Lung (tissue), 12 donors: Measurements from ENCODE around the gene TIMM10. TPM values are rescaled to one million over a fixed set of nuclear protein-coding genes. Genes with fewer than 3 reads are reported as not detected.

Experiments
- ATAC-seq: fragments of 200-7000 bp; cut with Tn5 transposase; one replicate; pipeline ENCODE4 v1.9.1; 2020; ENCODE audit warnings: moderate number of reproducible peaks; ENCODE audit not compliant: insufficient read depth, low FRiP score
- DNase-seq, 3 donors: peaks; one replicate each; pipeline ENCODE4 v3.0.0-alpha.2; 2013 to 2017
- H3K27ac ChIP-seq, 2 donors: one replicate each; pipeline ENCODE4 v1.5.1; 2013; ENCODE audit warnings: mild to moderate bottlenecking in 2 of 2, moderate library complexity in 2 of 2, control low read depth in 1 of 2, inconsistent platforms in 1 of 2, low read depth in 1 of 2, low read length in 1 of 2
- H3K27me3 ChIP-seq, 3 donors: one replicate each; pipeline ENCODE4 v1.5.1; 2013; ENCODE audit warnings: low read length in 2 of 3; ENCODE audit not compliant: control insufficient read depth in 3 of 3, insufficient read depth in 3 of 3
- H3K36me3 ChIP-seq, 4 donors: one replicate each; pipeline ENCODE4 v1.5.1; 2013; ENCODE audit warnings: low read length in 4 of 4, mild to moderate bottlenecking in 1 of 4, moderate library complexity in 1 of 4; ENCODE audit not compliant: control insufficient read depth in 4 of 4, insufficient read depth in 4 of 4
- H3K4me1 ChIP-seq, 5 donors: one replicate each; pipeline ENCODE4 v1.5.1; 2013; ENCODE audit warnings: low read length in 5 of 5, mild to moderate bottlenecking in 2 of 5, moderate library complexity in 1 of 5; ENCODE audit not compliant: control insufficient read depth in 5 of 5, insufficient read depth in 5 of 5
- H3K4me3 ChIP-seq: one replicate; pipeline ENCODE4 v1.5.1; 2013; ENCODE audit warnings: mild to moderate bottlenecking, control low read depth, moderate library complexity
- H3K9ac ChIP-seq, 2 donors: one replicate each; pipeline ENCODE4 v1.5.1; 2013; ENCODE audit warnings: low read length in 2 of 2, control low read depth in 1 of 2; ENCODE audit not compliant: insufficient read depth in 1 of 2
- H3K9me3 ChIP-seq, 4 donors: one replicate each; pipeline ENCODE4 v1.5.1; 2013; ENCODE audit warnings: low read length in 3 of 4, mild to moderate bottlenecking in 1 of 4, moderate library complexity in 1 of 4; ENCODE audit not compliant: control insufficient read depth in 4 of 4, insufficient read depth in 3 of 4
- WGBS, 2 donors: extraction: QIAGEN DNeasy Blood & Tissue Kit; methylation state at CpG; one replicate each; pipeline ENCODE4 v1.1.7; 2013; 5-methylcytosine and 5-hydroxymethylcytosine counted together
- polyA plus RNA-seq, 2 donors: library from polyadenylated mRNA; stranded (reverse); fragments of 200-250 nt; gene quantifications; one replicate each; pipeline ENCODE4 v1.2.1, GENCODE V29; 2013
- total RNA-seq, 2 donors: library from RNA; depleted of rRNA in 1 of 2; stranded (reverse); fragments of >200 nt in 1 of 2; gene quantifications; one replicate each; pipeline ENCODE4 v1.2.1, GENCODE V29; 2014 to 2021
- TF ChIP-seq, protein P1 (sequence below): IDR thresholded peaks from 2 replicates; pipeline ENCODE4 v1.5.1; 2012; ENCODE audit warnings: mild to moderate bottlenecking; ENCODE audit errors: control extremely low read depth, extremely low read depth
- donor health status: control.
- donor health status: control.
- donor health status: Bipolar disorder and iron deficiency.
- donor health status: healthy.
- donor health status: DM: yes; HTN: yes; CAD: no.

TIMM10 gene
- total and polyA plus RNA-seq, 4 donors, result 10.4 to 64.7 (median 45.8) TPM

DNA sequence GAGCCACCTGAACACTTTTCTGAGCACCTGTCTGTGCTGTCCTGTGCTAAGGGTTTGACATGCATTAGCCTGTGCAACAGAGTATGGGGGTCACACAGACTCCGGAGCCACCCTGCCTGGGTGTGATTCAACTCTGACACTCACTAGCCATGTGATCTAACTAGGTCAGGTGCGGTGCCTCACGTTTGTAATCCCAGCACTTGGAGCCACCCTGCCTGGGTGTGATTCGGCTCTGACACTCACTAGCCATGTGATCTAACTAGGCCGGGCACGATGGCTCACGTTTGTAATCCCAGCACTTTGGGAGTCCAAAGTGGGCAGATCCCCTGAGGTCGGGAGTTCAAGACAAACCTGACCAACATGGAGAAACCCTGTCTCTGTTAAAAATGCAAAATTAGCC lies 25.5 kb upstream of the TIMM10 start:
- H3K9ac ChIP-seq, result no peak overlapping the region
- no peaks in the 10 kb centered on the region for H3K4me1 ChIP-seq
- H3K9me3 ChIP-seq, result no peaks in the 10 kb centered on the region
- no peak overlapping the region for H3K4me3 ChIP-seq
- DNase-seq (no peak), ATAC-seq (no peak)
- H3K27ac ChIP-seq, result no peak overlapping the region
- TF ChIP-seq, protein P1, sequence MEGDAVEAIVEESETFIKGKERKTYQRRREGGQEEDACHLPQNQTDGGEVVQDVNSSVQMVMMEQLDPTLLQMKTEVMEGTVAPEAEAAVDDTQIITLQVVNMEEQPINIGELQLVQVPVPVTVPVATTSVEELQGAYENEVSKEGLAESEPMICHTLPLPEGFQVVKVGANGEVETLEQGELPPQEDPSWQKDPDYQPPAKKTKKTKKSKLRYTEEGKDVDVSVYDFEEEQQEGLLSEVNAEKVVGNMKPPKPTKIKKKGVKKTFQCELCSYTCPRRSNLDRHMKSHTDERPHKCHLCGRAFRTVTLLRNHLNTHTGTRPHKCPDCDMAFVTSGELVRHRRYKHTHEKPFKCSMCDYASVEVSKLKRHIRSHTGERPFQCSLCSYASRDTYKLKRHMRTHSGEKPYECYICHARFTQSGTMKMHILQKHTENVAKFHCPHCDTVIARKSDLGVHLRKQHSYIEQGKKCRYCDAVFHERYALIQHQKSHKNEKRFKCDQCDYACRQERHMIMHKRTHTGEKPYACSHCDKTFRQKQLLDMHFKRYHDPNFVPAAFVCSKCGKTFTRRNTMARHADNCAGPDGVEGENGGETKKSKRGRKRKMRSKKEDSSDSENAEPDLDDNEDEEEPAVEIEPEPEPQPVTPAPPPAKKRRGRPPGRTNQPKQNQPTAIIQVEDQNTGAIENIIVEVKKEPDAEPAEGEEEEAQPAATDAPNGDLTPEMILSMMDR, result no peak
- H3K27me3 ChIP-seq, result no peaks in the 10 kb centered on the region
- 88 to 92% methylated on average over 8 of the region's 8 CpGs for WGBS, 2 donors
- peaks cover 3 to 52% (median 18%) of the 10 kb centered on the region in 4 donors for H3K36me3 ChIP-seq

DNA sequence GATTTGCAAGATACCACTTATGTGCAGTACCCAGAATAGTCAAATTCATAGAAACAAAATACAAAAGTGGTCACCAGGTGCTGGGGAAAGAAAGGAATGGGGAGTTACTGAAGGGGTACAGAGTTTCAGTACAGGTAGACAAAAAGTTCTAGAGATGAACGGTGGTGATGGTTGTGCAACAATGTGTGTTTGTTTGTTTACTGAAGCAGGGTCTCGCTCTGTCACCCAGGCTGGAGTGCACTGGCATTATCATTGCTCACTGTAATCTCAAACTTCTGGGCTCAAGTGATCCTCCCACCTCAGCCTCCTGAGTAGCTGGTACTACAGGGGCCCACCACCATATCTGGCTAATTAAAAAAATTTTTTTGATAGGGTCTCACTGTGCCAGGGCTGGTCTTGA lies 24.8 kb upstream of the TIMM10 start:
- H3K9ac ChIP-seq, result no peak overlapping the region
- DNase-seq (no peak), ATAC-seq (no peak)
- H3K27me3 ChIP-seq, result no peaks in the 10 kb centered on the region
- H3K27ac ChIP-seq, result no peak overlapping the region
- no peak overlapping the region for H3K4me3 ChIP-seq
- TF ChIP-seq, protein P1, result no peak
- peaks cover 3 to 55% (median 21%) of the 10 kb centered on the region in 4 donors for H3K36me3 ChIP-seq
- H3K9me3 ChIP-seq, result no peaks in the 10 kb centered on the region
- H3K4me1 ChIP-seq, result no peaks in the 10 kb centered on the region
- WGBS, 2 donors, result 82 to 88% methylated on average over 2 of the region's 2 CpGs

DNA sequence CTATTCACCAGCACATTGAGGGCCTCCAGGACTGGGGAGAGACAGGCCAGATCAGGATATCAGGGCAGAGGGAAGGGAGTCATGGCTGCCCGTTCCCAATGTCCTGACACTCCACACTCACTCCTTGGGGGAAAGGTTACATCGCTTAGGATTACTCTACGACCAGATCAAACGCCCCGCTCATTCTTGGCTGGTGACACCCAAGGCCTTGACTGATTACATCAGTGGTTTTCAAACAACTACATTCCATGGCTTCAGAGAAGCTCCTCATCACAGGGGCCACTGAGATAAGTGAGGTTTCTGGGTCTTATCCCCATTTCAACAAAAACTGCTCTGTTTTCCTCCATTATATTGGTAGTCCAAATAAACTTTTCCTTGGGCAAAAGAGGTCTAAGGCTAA lies 21.9 kb upstream of the TIMM10 start:
- Histone ChIP-seq H3K4me1 (no peaks in the 10 kb centered on the region), H3K9ac (no peak overlapping the region), H3K27ac (no peak overlapping the region), H3K9me3 (no peaks in the 10 kb centered on the region), H3K27me3 (no peaks in the 10 kb centered on the region), H3K36me3 (peaks cover 3 to 64% (median 23%) of the 10 kb centered on the region in 4 donors), H3K4me3 (no peak overlapping the region)
- TF ChIP-seq, protein P1, result no peak
- no peak for DNase-seq
- no peak for ATAC-seq
- WGBS, 2 donors, result 87 to 93% methylated on average over 5 of the region's 5 CpGs

- Histone ChIP-seq H3K27me3 (no peaks in the 10 kb centered on the region), H3K9me3 (no peaks in the 10 kb centered on the region), H3K36me3 (peaks cover 3 to 64% (median 23%) of the 10 kb centered on the region in 4 donors), H3K4me1 (no peaks in the 10 kb centered on the region), H3K4me3 (no peak overlapping the region), H3K27ac (no peak overlapping the region), H3K9ac (no peak overlapping the region)
- 91 to 96% methylated on average over 4 of the region's 4 CpGs for WGBS, 2 donors
- ATAC-seq (no peak), DNase-seq (no peak)
- TF ChIP-seq, protein P1, result no peak
Observed at GRCh38 chr11:57551941-57552340, 21.4 kb upstream of the TIMM10 start.
